Spleen (tissue), 7 donors: ENCODE measurements around the gene IGSF22.

Experiments used
- POLR2A ChIP-seq, 3 donors: fragments of 450-650 bp; IDR thresholded peaks; one replicate each; pipeline ENCODE4 v1.5.1; 2017; ENCODE audit warnings: antibody characterized with exemption in 3 of 3, mild to moderate bottlenecking in 1 of 3
- POLR2AphosphoS5 ChIP-seq, 3 donors: sonication (generic); formaldehyde crosslinking; IDR thresholded peaks; one replicate each; pipeline ENCODE4 v1.5.1; 2017; ENCODE audit warnings: antibody characterized with exemption in 3 of 3
- TF ChIP-seq, protein P1 (sequence below), 11 experiments: fragments of 200-600 bp in 7 of 11; fragments of 450-650 bp in 4 of 11; sonication (generic) in 4 of 11; IDR thresholded peaks in 8 of 11; conservative IDR thresholded peaks in 3 of 11; 1 replicate in 7 of 11; 2 replicates in 4 of 11; pipeline versions ENCODE4 v1.4.0 to v1.8.0; 2016 to 2021; ENCODE audit warnings: antibody characterized with exemption in 11 of 11, inconsistent platforms in 4 of 11, mild to moderate bottlenecking in 1 of 11
- donor health status: DM: no; HTN: no; CAD: no; lungs with moderate emphysema.
- donor health status: DM: no; HTN: no; CAD: no.
- donor health status: DM: no; HTN: no; CAD: no.

DNA sequence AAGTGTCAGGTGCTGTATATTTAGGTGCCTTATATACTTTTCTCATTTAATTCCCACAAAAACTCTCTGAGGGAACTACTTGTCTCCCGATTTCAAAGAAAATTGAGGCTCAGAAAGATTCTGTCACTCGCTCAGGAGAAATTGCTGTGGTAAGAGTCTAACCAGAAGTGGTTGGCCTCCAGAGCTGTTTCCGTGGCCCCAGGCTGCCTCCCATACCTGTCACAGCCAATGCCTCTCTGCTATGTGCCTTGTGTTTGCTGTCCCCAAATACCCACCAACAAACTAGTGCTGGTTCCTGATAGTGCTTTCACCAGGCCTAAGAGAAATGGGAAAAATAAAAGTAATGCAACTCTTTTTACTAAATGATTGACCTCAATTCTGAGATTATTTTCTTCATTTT is 48.4 kb downstream of the IGSF22 start:
- TF ChIP-seq, protein P1, sequence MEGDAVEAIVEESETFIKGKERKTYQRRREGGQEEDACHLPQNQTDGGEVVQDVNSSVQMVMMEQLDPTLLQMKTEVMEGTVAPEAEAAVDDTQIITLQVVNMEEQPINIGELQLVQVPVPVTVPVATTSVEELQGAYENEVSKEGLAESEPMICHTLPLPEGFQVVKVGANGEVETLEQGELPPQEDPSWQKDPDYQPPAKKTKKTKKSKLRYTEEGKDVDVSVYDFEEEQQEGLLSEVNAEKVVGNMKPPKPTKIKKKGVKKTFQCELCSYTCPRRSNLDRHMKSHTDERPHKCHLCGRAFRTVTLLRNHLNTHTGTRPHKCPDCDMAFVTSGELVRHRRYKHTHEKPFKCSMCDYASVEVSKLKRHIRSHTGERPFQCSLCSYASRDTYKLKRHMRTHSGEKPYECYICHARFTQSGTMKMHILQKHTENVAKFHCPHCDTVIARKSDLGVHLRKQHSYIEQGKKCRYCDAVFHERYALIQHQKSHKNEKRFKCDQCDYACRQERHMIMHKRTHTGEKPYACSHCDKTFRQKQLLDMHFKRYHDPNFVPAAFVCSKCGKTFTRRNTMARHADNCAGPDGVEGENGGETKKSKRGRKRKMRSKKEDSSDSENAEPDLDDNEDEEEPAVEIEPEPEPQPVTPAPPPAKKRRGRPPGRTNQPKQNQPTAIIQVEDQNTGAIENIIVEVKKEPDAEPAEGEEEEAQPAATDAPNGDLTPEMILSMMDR (IDR thresholded peaks at IDR 0.05 in 8 of 11, conservative IDR thresholded peaks at IDR 0.05 in 3 of 11): no peak
- TF ChIP-seq POLR2AphosphoS5 (IDR thresholded peaks at IDR 0.05): no peak
- no peak for TF ChIP-seq POLR2A (IDR thresholded peaks at IDR 0.05)
